Glomerular visceral epithelial cell (primary cell): ENCODE data around the gene TNRC6A.
"Not testable (repeated sequence)": the region's sequence is repeated elsewhere in the genome, so short reads cannot be mapped to it uniquely, and the experiment has no call there.

ENCODE experiments used
- DNase-seq: peaks from one replicate; pipeline ENCODE4 v3.0.0-alpha.2; 2016; ENCODE audit errors: extremely low spot score

The TNRC6A gene

DNA sequence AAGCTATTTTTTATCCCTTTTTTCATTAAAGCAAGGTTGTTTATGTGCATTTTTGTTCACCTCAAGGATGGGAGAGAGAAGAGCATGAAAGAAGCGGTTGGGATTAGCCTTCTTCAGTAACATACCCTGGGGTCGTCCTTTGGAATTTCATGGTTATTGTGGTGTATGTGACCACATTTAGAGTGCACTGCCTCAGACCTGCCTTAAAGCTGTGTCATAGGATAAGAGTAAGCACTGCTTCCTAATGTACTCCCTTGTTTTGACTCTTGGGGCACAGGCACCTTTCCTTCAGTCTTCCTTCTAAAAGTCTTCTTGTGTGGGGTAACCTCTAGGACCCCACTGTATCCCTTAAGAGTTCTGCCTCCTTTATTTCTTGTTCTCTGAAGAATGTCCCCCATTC, 28.9 kb downstream of the TNRC6A start:
- DNase-seq = peak; percentile 10

DNA sequence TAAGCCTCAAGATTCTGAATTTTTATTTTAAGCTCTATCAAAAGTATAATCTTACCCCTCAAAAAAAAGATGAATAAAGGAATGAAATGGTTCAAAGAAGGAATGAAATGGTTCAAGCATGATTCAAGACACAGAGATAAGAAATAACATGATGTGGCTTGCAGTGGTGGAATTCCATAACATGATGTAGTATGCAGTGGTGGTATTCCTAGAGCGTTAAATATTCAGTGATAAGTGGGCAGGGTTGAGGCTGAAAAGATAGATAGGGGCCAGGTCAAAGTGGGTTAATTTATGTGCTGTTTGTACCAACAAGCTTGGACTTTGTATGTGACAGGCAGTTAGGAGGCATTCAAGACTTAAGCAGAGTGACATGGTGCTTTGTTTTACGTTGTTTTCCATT, 29.6 kb downstream of the TNRC6A start:
- no peak for DNase-seq

DNA sequence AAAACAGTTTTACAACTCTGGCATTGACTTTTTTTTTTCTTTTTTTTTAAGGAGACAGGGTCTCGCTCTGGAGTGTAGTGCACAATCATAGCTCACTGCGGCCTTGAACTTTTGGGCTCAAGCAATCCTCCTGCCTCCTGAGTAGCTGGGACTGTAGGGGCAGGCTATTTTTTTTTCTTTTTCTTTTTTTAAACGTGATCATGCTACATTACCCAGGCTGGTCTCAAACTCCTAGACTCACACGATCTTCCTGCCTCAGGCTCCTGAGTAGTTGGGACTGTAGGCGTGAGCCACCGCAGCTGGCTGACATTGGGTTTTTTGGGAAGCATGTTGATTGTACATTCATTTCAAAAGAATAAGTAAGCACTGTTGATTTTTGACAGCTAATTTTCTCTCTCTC, 32.1 kb downstream of the TNRC6A start:
- no peak for DNase-seq

DNA sequence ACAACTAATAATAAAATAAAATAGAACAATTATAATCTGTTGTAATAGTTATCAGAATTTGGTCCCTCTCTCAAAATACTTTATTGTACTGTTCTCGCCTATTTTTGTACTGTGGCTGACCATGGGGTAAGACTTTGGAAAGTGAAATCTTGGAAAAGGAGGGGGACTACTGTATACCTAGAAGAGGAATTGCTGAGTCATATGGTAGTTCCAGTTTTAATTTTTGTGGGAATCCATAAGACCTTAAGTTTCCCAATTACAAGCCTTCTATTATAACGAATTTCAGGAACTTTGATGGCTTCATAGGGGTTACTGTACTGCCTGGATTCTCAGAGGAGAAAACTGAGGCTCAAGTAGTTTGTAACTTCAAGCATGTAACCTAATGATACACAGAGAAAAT, 35.5 kb downstream of the TNRC6A start:
- DNase-seq = no peak

DNA sequence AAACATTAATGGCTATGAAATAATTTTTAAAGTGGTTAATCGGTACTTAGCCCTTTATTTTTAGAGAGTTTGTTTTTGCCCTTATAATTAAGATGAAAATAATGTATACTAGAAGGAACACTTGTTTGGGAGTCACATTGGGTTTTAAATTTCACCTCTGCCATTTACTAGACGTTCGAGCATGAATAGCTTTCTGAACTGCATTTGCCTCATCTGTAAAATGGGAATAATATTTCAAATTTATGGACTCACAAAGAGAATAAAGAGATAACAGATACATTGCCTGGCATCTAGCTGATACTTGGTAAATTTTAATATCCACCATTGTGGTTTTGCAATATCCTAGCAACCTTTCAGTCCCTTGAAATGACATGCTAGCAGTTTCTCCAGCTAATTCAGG, 36.6 kb downstream of the TNRC6A start:
- DNase-seq = no peak

DNA sequence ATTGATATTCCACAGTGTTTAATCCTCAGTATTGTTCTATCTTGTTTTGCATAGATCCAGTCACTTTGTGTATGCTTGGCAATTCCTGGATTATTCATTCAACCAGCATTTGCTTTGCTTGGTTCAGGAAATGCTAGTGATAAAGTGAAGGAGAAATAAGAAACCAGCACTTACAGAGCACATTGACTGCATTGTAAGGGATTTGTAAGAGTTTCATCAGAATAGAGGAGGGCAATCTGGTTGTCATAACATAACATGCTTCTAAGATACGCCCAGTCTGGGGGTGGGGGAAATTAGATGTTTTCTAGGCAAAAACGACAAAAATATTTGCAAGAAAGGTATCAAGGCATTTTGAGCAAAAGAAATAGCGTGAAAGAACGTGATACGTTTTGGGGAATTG, 40.4 kb downstream of the TNRC6A start:
- no peak for DNase-seq

DNA sequence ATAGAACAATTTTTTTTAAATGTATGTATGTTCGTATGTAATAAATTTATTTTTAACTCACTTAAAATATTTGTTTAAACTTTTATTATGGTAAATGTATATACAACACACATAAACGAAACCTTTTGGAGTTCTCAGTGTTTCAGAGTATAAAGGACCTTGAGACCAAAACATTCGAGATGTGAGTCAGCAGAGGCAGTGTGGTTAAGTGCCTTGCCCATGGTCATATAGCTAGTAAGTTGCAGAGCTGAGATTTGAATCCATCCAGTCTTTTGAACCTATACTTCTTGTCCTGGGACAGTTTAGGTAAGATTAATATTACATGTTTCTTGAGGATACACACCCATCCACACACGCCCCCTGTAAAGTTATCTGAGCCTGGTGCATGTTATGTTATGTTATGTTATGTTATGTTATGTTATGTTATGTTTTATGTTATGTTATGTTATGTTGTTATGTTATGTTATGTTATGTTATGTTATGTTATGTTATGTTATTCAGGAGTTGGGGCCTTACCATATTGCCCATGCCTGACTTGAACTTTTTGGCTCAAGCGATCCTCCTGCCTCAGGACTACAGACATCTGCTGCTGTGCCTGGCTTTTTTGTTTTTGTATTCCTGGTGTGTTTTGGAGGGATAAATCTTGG, 41.8 kb downstream of the TNRC6A start:
- peak; percentile 7 for DNase-seq

DNA sequence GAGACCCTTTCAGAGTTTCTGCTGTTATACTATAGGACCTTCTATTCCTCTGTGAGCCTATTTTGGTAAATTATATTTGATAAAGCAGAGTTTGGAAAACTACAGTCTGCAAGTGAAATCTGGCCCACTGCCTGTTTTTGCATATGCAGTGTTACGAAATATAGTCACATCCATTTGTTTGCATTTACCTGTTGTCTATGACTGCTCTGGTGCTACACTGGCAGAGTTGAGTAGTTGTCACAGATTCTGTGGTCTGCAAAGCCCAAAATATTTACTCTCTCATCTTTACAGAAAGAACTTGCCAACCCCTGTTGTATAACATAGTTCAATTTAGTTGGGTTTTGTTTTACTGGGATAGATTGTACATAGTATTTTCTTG, 42.3 kb downstream of the TNRC6A start:
- DNase-seq = no peak

DNA sequence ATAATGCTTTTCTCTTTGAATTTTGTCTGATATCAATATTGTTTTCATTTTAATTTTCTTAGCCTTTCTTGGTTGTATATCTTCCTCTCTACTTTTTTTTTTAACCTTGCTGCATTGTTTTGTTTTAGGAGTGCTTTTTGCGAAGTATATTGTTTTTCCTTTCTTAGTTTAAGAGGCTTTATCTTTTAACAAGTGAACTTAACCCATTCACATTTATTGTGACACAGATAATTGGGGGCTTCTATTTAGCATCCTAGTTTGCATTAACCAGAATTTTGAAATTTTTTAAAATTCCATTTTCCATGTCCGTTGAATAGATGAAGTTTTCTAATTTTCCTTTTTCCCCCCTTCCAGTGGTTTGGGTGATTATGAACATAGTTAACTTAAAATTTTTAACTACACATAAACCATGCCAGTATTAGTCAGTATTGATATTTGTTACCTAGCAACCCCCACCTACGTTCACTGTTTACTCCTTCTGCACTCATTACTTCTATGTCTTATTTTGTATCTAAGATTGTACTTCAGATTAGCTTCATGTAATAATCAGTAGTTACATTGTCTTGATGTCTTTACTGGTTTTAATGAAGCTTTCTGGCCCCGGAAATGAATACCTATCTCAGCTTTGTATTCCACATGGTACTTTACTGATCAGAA, 44.4 kb downstream of the TNRC6A start:
- DNase-seq = no peak

DNA sequence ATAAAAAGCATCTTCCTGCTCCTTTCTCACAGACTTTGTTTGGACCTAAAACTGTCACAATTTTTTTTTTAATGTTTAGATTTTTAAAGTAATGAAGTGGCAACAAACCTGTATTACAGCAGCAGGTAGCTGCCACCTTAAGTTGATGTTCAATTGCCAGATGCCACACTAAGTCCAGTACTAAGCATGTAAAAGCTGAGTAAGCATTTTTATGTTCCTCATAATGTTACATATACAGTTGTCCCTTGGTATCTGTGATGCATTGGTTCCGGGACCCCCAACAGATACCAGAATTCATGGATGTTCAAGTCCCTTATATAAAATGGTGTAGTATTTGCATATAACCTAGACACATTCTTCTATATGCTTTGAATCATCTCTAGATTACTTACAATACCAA, 45.1 kb downstream of the TNRC6A start:
- no peak for DNase-seq

DNA sequence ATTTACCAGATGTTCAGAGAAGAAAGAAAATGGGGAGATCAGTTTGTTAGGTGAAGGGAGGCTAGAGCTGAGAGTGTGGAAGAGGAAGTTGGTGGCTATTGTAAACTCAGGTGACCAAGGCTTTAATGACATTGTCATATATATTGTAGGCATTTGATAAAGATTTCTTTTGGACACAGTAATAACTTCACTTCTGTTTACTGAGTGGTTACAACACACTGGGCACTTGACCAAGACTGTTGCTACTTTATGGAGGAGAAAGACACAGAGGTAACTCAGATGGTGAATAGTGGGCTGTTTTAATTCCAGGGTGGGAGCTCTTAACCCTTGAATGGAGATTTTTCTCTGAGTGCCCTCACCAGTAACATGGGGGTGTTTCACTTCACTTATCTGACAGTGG, 46.0 kb downstream of the TNRC6A start:
- DNase-seq = no peak

DNA sequence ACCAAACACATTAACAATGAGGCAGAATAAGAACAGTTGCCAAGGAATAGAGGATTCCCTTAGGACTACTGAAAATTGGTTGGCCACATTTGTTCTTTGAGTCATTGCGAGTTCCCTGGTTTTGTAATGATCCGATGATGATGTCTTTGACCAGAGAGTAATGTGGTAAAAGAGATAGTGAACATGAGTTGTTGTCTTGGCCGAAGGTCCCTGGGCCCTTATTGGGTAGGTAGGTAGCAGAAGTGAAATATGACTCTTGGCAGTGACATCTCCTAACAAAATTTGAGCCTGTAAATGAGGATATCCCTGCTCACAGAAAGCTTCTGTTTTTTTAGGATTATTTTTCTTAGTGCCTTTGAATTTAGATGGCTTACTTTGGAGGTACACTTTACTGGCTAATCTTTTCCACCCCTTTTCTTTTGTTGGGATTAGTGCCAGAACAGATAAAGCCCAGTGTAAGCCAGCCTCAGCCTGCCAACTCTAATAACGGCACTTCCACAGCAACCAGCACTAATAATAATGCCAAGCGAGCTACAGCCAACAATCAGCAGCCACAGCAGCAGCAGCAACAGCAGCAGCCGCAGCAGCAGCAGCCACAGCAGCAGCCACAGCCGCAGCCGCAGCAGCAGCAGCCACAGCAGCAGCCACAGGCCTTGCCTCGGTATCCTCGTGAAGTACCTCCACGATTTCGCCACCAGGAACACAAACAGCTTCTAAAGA, 47.2 kb downstream of the TNRC6A start:
- DNase-seq = no peak

DNA sequence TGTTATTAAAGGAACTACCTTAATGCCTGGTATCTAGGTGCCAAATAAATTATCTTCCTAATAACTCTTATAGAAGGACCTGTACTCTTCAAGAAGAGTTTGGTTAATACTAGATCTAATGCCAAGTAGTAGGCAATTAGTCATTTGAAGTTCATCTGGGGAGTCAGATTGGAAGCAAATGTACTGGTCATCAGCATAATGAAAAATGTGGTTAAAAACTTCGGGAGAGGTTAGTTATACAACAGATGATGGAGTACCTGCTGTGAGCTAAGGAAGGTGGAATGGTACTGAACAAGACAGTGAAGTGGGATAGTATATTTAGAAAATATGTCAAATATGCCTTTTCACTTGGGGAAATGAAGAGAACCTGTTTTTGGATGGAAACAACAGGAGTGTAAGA, 49.2 kb downstream of the TNRC6A start:
- no peak for DNase-seq

DNA sequence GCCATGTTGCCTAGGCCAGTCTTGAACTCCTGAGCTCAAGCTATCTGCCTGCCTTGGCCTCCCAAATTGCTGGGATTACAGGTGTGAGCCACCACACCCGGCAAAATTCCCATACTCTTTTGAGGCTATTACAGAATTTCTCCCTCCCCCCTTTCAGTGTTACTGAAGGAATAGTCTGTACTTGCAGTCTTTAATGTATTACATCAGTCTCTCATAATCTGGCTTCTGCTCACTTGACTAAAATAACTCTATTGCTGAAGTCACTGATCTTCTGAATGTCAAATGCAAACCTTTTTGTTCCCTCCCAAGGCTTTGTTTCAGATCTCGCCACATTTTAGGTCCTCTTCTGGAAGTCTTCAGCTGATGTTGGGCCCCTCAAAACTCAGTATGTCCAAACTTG, 51.8 kb downstream of the TNRC6A start:
- DNase-seq = no peak

DNA sequence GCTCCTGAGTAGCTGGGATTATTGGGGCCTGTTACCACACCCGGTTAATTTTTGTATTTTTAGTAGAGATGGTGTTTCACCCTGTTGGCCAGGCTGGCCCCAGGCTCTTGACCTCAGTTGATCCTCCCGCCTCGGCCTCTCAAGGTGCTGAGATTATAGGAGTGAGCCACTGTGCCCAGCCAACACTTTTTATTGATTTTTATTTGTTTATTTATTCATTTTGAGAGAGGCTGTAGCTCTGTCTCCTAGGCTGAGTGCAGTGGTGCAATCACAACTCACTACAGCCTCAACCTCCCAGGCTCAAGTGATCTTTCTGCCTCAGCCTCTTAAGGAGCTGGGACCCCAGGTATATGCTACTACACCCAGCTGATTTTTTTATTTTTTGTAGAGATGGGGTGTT, 54.7 kb downstream of the TNRC6A start:
- no peak for DNase-seq

DNA sequence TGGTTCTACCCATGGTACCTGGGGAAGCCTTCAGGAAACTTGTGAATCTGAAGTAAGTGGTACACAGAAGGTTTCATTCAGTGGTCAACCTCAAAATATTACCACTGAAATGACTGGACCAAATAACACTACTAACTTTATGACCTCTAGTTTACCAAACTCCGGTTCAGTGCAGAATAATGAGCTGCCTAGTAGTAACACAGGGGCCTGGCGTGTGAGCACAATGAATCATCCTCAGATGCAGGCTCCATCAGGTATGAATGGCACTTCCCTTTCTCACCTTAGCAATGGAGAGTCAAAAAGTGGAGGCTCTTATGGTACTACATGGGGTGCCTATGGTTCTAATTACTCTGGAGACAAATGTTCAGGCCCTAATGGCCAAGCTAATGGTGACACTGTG, 60.4 kb downstream of the TNRC6A start:
- DNase-seq = no peak

DNA sequence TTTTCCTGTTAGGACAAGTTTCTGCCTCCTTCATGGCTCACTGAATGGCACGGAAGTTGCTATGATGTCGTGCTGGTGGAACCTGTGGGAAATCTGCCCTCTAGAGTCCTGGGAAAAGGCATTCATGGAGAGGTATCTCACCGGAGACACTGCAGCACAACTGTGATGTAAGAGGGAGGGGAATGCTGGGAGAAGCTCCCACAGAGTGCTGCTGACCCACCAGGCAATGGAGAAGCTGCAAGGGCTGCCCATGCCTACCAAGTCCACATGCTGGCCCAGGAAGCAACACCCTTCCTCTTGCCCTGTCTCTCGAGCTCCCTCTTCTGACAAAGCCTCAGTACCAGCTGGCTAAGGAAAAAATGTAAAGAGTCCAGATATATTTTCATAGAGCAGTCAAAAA, 71.1 kb downstream of the TNRC6A start:
- DNase-seq = peak; percentile 74

DNA sequence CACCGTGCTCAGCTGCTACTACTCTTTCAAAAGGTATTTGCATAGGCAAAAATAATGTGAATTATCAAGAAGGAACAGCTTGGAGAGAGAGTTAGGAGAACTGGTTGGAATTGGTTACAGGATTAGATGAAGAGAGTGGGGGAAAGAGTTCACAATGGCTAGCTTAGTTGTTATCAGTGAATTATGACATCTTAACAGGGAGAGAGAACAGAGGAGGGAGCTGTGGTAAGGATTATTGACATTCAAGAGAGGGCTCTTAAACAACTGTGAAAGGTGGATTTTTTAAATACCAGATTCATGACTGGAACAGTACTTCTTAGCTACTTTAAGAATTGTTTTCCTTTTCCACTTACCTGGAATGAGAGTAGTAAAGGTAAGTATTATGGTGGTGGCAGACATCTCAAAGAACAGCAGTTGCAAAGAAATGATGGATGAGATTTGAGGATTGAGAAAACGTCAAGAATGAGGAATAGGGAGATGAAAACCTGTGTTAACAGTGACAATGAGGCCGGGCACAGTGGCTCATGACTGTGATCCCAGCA, 72.4 kb downstream of the TNRC6A start:
- DNase-seq = no peak

DNA sequence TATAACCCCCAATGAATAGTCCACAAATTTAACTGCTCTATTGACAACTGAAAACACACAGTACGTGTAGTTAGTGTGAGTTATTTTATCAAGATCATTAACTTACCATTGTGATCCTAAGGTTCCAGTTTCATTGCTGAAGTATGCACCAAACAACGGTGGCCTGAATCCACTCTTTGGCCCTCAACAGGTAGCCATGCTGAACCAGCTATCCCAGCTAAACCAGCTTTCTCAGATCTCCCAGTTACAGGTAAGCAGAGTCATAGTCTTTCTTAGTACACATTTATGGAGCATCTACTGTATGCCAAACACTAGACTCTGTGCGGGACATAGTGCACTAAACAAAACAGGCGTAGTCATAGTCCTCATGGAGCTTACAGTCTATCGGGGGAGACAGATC, 76.0 kb downstream of the TNRC6A start:
- DNase-seq = no peak

DNA sequence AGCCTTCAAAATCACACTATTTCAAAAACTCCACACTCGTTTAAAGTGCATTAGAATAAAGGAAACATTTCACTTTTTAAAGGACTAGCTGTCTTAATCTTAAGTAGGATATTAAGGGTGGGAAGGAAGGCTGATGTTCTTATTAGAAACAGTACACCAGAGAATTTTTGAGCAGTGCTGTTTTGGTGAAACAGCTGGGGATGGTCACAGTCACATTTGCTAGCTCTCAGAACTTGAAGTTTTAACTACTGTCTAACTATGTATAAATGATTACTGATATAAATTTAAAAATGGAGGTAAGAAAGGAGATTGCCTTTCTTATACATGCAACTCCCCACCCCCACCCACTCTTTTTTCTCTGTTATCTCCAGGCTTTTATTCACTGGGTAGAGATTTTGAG, 77.8 kb downstream of the TNRC6A start:
- no peak for DNase-seq

DNA sequence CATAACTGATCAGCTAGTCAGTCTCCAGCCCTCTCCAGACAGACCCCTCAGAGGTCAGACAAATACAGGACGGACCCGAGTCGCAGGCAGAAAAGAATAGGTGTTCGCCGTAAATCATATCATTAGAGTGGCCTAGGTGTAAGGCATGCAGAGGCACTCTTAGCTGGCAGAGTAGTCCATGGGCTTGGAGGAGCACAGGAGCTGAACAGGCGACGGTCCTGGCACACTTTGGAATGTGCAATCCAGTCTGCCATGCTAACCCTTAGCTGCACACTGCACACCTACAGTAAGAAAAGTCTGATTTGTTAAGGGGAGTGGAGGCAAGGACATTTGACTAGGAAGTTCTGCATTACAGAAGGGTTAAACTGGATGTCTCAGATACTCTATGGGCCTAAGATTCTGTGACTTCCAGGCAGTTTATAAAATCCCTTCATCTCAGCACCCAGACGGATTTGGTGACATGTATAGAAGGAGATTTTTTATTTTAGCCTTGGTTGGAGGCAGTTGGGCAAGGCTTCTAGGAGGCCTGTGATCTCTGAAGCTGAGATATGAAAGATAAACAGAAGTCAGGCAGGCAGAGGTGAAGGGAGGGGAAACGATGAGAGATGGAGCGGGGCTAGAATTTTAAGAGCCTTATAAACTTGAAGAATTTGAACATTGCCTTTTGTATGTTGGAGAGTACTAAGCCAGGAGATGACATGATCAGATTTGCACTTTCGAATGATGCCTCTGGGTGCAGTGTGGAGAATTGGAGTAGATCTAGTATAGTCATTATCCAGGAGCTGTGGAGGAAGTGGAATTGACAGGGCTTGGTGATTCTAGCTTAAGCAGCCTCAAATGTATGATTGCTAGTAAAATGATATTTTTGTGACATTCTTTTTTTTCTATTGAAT, 81.7 kb downstream of the TNRC6A start:
- DNase-seq = no peak

DNA sequence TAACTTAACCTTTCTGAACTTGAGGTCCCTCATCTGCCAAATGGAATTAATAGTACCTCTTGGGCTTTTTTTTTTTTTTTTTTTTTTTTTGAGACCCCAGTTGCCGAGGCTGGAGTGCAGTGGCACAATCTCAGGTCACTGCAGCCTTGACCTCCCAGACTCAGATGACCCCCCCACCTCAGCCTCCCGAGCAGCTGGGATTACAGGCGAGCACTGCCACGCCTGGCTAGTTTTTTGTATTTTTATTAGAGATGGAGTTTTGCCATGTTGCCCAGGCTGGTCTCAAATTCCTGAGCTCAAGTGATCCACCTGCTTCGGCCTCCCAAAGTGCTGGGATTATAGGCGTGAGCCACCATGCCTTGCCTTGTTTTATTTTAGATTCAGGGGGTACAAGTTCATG, 83.4 kb downstream of the TNRC6A start:
- not testable (repeated sequence) for DNase-seq
